ENCODE results near the gene TBX4.

The TBX4 gene

GRCh38 chr17:61460796-61461585 lies 8.8 kb downstream of the TBX4 start:
- no peak overlapping the region for H2AFZ ChIP-seq (ENCODE audit: low read depth, low read length, severe bottlenecking)
- no peaks in the 10 kb centered on the region for H3K79me2 ChIP-seq (ENCODE audit: insufficient read depth, low read length)
- no peaks in the 10 kb centered on the region for H3K9me2 ChIP-seq (replicated peaks; ENCODE audit: insufficient read depth, low read length)
- H3K27me3 ChIP-seq (ENCODE audit: low read length) = no peaks in the 10 kb centered on the region
- no peak overlapping the region for H3K27ac ChIP-seq (ENCODE audit: low read depth, low read length)
- H3K4me2 ChIP-seq (ENCODE audit: low read depth, low read length, poor library complexity, severe bottlenecking) = no peak overlapping the region
- no peak for TF ChIP-seq CTCF (IDR thresholded peaks at IDR 0.05; ENCODE audit: insufficient read depth, low read length, poor library complexity, severe bottlenecking)
- TF ChIP-seq EZH2phosphoT487 (conservative IDR thresholded peaks at IDR 0.05; ENCODE audit: low read length) = no peak
- no peaks in the 10 kb centered on the region for H3K36me3 ChIP-seq (ENCODE audit: low read length)
- H3F3A ChIP-seq (ENCODE audit: insufficient read depth) = no peaks in the 10 kb centered on the region
- H4K20me1 ChIP-seq (ENCODE audit: low read depth, low read length) = no peaks in the 10 kb centered on the region
- H3K4me3 ChIP-seq (ENCODE audit: insufficient read depth, low read length, poor library complexity, severe bottlenecking) = no peak overlapping the region
- H3K9ac ChIP-seq (ENCODE audit: low read length) = no peak overlapping the region
- H3K9me3 ChIP-seq (ENCODE audit: insufficient read depth, low read length) = no peaks in the 10 kb centered on the region

- no peaks in the 10 kb centered on the region for H3K9me3 ChIP-seq (ENCODE audit: insufficient read depth, low read length)
- H2AFZ ChIP-seq (ENCODE audit: low read depth, low read length, severe bottlenecking) = no peak overlapping the region
- H3K36me3 ChIP-seq (ENCODE audit: low read length) = no peaks in the 10 kb centered on the region
- no peaks in the 10 kb centered on the region for H3F3A ChIP-seq (ENCODE audit: insufficient read depth)
- no peaks in the 10 kb centered on the region for H3K9me2 ChIP-seq (replicated peaks; ENCODE audit: insufficient read depth, low read length)
- H3K9ac ChIP-seq (ENCODE audit: low read length) = no peak overlapping the region
- no peak for TF ChIP-seq EZH2phosphoT487 (conservative IDR thresholded peaks at IDR 0.05; ENCODE audit: low read length)
- TF ChIP-seq CTCF (IDR thresholded peaks at IDR 0.05; ENCODE audit: insufficient read depth, low read length, poor library complexity, severe bottlenecking) = no peak
- no peak overlapping the region for H3K4me2 ChIP-seq (ENCODE audit: low read depth, low read length, poor library complexity, severe bottlenecking)
- H3K79me2 ChIP-seq (ENCODE audit: insufficient read depth, low read length) = no peaks in the 10 kb centered on the region
- H3K4me3 ChIP-seq (ENCODE audit: insufficient read depth, low read length, poor library complexity, severe bottlenecking) = no peak overlapping the region
- H4K20me1 ChIP-seq (ENCODE audit: low read depth, low read length) = no peaks in the 10 kb centered on the region
- H3K27me3 ChIP-seq (ENCODE audit: low read length) = no peaks in the 10 kb centered on the region
- H3K27ac ChIP-seq (ENCODE audit: low read depth, low read length) = no peak overlapping the region
These were observed 9.4 kb downstream of the TBX4 start for GRCh38 chr17:61461586-61461966.

GRCh38 chr17:61461967-61462718 lies 9.9 kb downstream of the TBX4 start:
- Histone ChIP-seq H3K9me2 (replicated peaks; ENCODE audit: insufficient read depth, low read length) (no peaks in the 10 kb centered on the region), H3K4me2 (ENCODE audit: low read depth, low read length, poor library complexity, severe bottlenecking) (no peak overlapping the region), H2AFZ (ENCODE audit: low read depth, low read length, severe bottlenecking) (no peak overlapping the region), H3K27me3 (ENCODE audit: low read length) (no peaks in the 10 kb centered on the region), H4K20me1 (ENCODE audit: low read depth, low read length) (no peaks in the 10 kb centered on the region), H3K79me2 (ENCODE audit: insufficient read depth, low read length) (no peaks in the 10 kb centered on the region), H3K36me3 (ENCODE audit: low read length) (no peaks in the 10 kb centered on the region), H3K4me3 (ENCODE audit: insufficient read depth, low read length, poor library complexity, severe bottlenecking) (no peak overlapping the region), H3F3A (ENCODE audit: insufficient read depth) (no peaks in the 10 kb centered on the region), H3K9ac (ENCODE audit: low read length) (no peak overlapping the region), H3K9me3 (ENCODE audit: insufficient read depth, low read length) (no peaks in the 10 kb centered on the region), H3K27ac (ENCODE audit: low read depth, low read length) (no peak overlapping the region)
- TF ChIP-seq CTCF (IDR thresholded peaks at IDR 0.05; ENCODE audit: insufficient read depth, low read length, poor library complexity, severe bottlenecking) (no peak), EZH2phosphoT487 (conservative IDR thresholded peaks at IDR 0.05; ENCODE audit: low read length) (no peak)
